GM12878 (cell line): ENCODE results near the gene SERPINA6. TPM values are rescaled to one million over a fixed set of nuclear protein-coding genes. Genes with fewer than 3 reads are reported as not detected.

Experiments used
- BHLHE40 ChIP-seq, 2 experiments: fragments of 450-650 bp in 1 of 2; IDR thresholded peaks; 2 replicates each; pipeline ENCODE4 v1.6.1; 2011 to 2017; ENCODE audit warnings: low read depth in 2 of 2, borderline replicate concordance in 1 of 2, improper control_type of control experiment in 1 of 2, low read length in 1 of 2, mild to moderate bottlenecking in 1 of 2
- GABPA ChIP-seq: IDR thresholded peaks from 2 replicates; pipeline ENCODE4 v1.6.1; 2014; ENCODE audit warnings: antibody characterized with exemption, low read depth, mild to moderate bottlenecking, inconsistent platforms
- SREBF2 ChIP-seq: IDR thresholded peaks from 2 replicates; pipeline ENCODE4 v1.6.1; 2012; ENCODE audit warnings: mild to moderate bottlenecking, low read length
- STAT3 ChIP-seq: IDR thresholded peaks from 2 replicates; pipeline ENCODE4 v1.6.1; 2011; ENCODE audit warnings: low read depth, low read length, improper control_type of control experiment
- TCF3 ChIP-seq: IDR thresholded peaks from 2 replicates; pipeline ENCODE4 v1.6.1; 2012; ENCODE audit warnings: low read depth, mild to moderate bottlenecking, low read length, borderline replicate concordance; ENCODE audit not compliant: insufficient read depth
- polyA plus RNA-seq, 11 experiments: library from polyadenylated mRNA; depleted of rRNA in 4 of 11; unstranded in 6 of 11; stranded (reverse) in 5 of 11; fragments of >200 nt; fragmentation: Nextera tagmentation in 4 of 11; fragmentation: Illumina TruSeq in 1 of 11; extraction: Ambion mirVana in 4 of 11; extraction: Trizol in 1 of 11; gene quantifications; 1 replicate in 1 of 11; 2 replicates in 10 of 11; pipeline versions ENCODE4 v1.2.1 to v1.2.3, GENCODE V29; 2011 to 2016; ENCODE audit warnings: inconsistent platforms in 2 of 11, missing spikeins in 2 of 11, low read depth in 1 of 11
- total RNA-seq, 4 experiments: library from RNA; depleted of rRNA in 3 of 4; stranded (reverse); fragments of >200 nt in 3 of 4; fragmentation: Illumina TruSeq in 1 of 4; extraction: Trizol in 1 of 4; gene quantifications; 2 replicates each; pipeline versions ENCODE4 v1.2.1 to v1.2.3, GENCODE V29; 2013 to 2021
- TF ChIP-seq, protein P1 (sequence below): fragments of 450-650 bp; IDR thresholded peaks from 2 replicates; pipeline ENCODE4 v1.6.1; 2018; ENCODE audit warnings: mild to moderate bottlenecking, low read depth, moderate library complexity; ENCODE audit not compliant: partially characterized antibody
- TF ChIP-seq, protein P2 (sequence below): fragments of 450-650 bp; IDR thresholded peaks from 2 replicates; pipeline ENCODE4 v1.6.1; 2016; ENCODE audit warnings: mild to moderate bottlenecking, moderate library complexity, borderline replicate concordance
- TF ChIP-seq, protein P3 (sequence below): IDR thresholded peaks from 2 replicates; pipeline ENCODE4 v1.6.1; 2012; ENCODE audit warnings: mild to moderate bottlenecking, low read depth, low read length
- TF ChIP-seq, protein P4 (sequence below): fragments of 450-650 bp; IDR thresholded peaks from 2 replicates; pipeline ENCODE4 v1.6.1; 2017; ENCODE audit warnings: borderline replicate concordance
- TF ChIP-seq, protein P5 (sequence below): fragments of 450-650 bp; IDR thresholded peaks from 2 replicates; pipeline ENCODE4 v1.6.1; 2018; ENCODE audit warnings: borderline replicate concordance, mild to moderate bottlenecking; ENCODE audit not compliant: partially characterized antibody

Gene SERPINA6
- total and polyA plus RNA-seq, 10 of the 15 experiments (the other 5 are each of a cell fraction or from before 2014, with no cell fraction given), result 0.11 to 0.27 (median 0.23) TPM; not detected in 7

DNA sequence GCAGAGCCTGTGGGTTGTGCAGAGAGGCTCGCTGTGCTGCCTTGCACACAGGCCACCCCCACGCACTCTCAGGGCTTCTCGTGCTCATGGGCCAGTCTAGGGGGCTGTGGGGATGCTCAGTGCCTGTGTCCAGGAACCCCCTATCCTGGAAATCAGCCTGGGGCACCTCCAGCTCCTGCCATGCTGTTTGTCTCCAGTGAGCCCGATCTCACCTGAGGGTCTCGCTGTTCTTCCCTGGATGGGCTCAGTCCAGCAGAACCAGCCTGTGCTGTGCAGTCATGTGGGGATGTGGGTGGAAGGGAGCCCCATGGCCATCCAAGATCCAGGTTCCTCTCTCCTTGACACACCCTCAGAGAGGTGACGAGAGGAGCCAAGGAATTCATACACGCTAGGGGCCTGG, 38.5 kb upstream of the SERPINA6 start (continued):
- TF ChIP-seq, protein P1, sequence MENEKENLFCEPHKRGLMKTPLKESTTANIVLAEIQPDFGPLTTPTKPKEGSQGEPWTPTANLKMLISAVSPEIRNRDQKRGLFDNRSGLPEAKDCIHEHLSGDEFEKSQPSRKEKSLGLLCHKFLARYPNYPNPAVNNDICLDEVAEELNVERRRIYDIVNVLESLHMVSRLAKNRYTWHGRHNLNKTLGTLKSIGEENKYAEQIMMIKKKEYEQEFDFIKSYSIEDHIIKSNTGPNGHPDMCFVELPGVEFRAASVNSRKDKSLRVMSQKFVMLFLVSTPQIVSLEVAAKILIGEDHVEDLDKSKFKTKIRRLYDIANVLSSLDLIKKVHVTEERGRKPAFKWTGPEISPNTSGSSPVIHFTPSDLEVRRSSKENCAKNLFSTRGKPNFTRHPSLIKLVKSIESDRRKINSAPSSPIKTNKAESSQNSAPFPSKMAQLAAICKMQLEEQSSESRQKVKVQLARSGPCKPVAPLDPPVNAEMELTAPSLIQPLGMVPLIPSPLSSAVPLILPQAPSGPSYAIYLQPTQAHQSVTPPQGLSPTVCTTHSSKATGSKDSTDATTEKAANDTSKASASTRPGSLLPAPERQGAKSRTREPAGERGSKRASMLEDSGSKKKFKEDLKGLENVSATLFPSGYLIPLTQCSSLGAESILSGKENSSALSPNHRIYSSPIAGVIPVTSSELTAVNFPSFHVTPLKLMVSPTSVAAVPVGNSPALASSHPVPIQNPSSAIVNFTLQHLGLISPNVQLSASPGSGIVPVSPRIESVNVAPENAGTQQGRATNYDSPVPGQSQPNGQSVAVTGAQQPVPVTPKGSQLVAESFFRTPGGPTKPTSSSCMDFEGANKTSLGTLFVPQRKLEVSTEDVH, result no peak
- TF ChIP-seq, protein P2, sequence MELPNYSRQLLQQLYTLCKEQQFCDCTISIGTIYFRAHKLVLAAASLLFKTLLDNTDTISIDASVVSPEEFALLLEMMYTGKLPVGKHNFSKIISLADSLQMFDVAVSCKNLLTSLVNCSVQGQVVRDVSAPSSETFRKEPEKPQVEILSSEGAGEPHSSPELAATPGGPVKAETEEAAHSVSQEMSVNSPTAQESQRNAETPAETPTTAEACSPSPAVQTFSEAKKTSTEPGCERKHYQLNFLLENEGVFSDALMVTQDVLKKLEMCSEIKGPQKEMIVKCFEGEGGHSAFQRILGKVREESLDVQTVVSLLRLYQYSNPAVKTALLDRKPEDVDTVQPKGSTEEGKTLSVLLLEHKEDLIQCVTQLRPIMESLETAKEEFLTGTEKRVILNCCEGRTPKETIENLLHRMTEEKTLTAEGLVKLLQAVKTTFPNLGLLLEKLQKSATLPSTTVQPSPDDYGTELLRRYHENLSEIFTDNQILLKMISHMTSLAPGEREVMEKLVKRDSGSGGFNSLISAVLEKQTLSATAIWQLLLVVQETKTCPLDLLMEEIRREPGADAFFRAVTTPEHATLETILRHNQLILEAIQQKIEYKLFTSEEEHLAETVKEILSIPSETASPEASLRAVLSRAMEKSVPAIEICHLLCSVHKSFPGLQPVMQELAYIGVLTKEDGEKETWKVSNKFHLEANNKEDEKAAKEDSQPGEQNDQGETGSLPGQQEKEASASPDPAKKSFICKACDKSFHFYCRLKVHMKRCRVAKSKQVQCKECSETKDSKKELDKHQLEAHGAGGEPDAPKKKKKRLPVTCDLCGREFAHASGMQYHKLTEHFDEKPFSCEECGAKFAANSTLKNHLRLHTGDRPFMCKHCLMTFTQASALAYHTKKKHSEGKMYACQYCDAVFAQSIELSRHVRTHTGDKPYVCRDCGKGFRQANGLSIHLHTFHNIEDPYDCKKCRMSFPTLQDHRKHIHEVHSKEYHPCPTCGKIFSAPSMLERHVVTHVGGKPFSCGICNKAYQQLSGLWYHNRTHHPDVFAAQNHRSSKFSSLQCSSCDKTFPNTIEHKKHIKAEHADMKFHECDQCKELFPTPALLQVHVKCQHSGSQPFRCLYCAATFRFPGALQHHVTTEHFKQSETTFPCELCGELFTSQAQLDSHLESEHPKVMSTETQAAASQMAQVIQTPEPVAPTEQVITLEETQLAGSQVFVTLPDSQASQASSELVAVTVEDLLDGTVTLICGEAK, result no peak
- no peak for TF ChIP-seq SREBF2
- TF ChIP-seq, protein P3, sequence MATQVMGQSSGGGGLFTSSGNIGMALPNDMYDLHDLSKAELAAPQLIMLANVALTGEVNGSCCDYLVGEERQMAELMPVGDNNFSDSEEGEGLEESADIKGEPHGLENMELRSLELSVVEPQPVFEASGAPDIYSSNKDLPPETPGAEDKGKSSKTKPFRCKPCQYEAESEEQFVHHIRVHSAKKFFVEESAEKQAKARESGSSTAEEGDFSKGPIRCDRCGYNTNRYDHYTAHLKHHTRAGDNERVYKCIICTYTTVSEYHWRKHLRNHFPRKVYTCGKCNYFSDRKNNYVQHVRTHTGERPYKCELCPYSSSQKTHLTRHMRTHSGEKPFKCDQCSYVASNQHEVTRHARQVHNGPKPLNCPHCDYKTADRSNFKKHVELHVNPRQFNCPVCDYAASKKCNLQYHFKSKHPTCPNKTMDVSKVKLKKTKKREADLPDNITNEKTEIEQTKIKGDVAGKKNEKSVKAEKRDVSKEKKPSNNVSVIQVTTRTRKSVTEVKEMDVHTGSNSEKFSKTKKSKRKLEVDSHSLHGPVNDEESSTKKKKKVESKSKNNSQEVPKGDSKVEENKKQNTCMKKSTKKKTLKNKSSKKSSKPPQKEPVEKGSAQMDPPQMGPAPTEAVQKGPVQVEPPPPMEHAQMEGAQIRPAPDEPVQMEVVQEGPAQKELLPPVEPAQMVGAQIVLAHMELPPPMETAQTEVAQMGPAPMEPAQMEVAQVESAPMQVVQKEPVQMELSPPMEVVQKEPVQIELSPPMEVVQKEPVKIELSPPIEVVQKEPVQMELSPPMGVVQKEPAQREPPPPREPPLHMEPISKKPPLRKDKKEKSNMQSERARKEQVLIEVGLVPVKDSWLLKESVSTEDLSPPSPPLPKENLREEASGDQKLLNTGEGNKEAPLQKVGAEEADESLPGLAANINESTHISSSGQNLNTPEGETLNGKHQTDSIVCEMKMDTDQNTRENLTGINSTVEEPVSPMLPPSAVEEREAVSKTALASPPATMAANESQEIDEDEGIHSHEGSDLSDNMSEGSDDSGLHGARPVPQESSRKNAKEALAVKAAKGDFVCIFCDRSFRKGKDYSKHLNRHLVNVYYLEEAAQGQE, result no peak
- TF ChIP-seq, protein P4, sequence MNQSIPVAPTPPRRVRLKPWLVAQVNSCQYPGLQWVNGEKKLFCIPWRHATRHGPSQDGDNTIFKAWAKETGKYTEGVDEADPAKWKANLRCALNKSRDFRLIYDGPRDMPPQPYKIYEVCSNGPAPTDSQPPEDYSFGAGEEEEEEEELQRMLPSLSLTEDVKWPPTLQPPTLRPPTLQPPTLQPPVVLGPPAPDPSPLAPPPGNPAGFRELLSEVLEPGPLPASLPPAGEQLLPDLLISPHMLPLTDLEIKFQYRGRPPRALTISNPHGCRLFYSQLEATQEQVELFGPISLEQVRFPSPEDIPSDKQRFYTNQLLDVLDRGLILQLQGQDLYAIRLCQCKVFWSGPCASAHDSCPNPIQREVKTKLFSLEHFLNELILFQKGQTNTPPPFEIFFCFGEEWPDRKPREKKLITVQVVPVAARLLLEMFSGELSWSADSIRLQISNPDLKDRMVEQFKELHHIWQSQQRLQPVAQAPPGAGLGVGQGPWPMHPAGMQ, result no peak
- no peak for TF ChIP-seq GABPA
- TF ChIP-seq, protein P5, sequence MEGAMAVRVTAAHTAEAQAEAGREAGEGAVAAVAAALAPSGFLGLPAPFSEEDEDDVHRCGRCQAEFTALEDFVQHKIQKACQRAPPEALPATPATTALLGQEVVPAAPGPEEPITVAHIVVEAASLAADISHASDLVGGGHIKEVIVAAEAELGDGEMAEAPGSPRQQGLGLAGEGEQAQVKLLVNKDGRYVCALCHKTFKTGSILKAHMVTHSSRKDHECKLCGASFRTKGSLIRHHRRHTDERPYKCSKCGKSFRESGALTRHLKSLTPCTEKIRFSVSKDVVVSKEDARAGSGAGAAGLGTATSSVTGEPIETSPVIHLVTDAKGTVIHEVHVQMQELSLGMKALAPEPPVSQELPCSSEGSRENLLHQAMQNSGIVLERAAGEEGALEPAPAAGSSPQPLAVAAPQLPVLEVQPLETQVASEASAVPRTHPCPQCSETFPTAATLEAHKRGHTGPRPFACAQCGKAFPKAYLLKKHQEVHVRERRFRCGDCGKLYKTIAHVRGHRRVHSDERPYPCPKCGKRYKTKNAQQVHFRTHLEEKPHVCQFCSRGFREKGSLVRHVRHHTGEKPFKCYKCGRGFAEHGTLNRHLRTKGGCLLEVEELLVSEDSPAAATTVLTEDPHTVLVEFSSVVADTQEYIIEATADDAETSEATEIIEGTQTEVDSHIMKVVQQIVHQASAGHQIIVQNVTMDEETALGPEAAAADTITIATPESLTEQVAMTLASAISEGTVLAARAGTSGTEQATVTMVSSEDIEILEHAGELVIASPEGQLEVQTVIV, result no peak
- no peak for TF ChIP-seq TCF3
- TF ChIP-seq BHLHE40 (IDR thresholded peaks at IDR 0.05; ENCODE audit: borderline replicate concordance in 1 of 2, low read depth in 2 of 2, low read length in 1 of 2), result no peak
- TF ChIP-seq STAT3, result no peak
